Muscle of back (tissue), 13 donors: ENCODE measurements around the gene FAM193A. TPM values are rescaled to one million over a fixed set of nuclear protein-coding genes. Genes with fewer than 3 reads are reported as not detected.

Source experiments
- DNase-seq, 3 donors: peaks; one replicate each; pipeline versions ENCODE4 v3.0.0 to v3.0.0-alpha.2; 2013
- long read RNA-seq, 9 donors: transcript quantifications; one replicate each; lab custom pipeline, GENCODE V29; 2026
- polyA plus RNA-seq, 10 donors: library from polyadenylated mRNA; unstranded; fragments of 120-200 nt; gene quantifications; one replicate each; pipeline ENCODE4 v1.2.1, GENCODE V29; 2013; ENCODE audit not compliant: insufficient read length in 10 of 10

The FAM193A gene, protein sequence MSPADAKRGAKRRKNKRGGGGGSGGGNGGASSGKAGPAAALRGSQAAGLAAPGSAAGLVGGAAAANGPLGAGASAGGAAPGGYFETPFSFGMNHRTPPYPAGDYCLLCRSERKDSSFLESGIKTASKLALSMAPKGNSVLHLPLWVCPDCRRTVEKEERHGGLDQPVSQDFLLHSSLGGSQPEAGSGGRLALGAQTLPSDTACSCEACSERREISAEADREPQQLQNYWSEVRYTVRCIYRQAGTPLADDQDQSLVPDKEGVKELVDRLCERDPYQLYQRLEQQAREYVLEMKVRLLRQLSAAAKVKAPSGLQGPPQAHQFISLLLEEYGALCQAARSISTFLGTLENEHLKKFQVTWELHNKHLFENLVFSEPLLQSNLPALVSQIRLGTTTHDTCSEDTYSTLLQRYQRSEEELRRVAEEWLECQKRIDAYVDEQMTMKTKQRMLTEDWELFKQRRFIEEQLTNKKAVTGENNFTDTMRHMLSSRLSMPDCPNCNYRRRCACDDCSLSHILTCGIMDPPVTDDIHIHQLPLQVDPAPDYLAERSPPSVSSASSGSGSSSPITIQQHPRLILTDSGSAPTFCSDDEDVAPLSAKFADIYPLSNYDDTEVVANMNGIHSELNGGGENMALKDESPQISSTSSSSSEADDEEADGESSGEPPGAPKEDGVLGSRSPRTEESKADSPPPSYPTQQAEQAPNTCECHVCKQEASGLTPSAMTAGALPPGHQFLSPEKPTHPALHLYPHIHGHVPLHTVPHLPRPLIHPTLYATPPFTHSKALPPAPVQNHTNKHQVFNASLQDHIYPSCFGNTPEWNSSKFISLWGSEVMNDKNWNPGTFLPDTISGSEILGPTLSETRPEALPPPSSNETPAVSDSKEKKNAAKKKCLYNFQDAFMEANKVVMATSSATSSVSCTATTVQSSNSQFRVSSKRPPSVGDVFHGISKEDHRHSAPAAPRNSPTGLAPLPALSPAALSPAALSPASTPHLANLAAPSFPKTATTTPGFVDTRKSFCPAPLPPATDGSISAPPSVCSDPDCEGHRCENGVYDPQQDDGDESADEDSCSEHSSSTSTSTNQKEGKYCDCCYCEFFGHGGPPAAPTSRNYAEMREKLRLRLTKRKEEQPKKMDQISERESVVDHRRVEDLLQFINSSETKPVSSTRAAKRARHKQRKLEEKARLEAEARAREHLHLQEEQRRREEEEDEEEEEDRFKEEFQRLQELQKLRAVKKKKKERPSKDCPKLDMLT (N-terminal part only)
- 10 to 100 TPM; 15.7 to 21.4 (median 17.4) TPM for polyA plus RNA-seq
- long read RNA-seq, donor 1, result 0 reads
- long read RNA-seq, donor 2, result 0 reads
- long read RNA-seq, donor 3, result 0 reads
- long read RNA-seq, donor 4, result 0 reads
- long read RNA-seq, donor 5, result 0 reads
- long read RNA-seq, donor 6, full-length matches to known transcripts, result 1 of 1 reads
- long read RNA-seq, donor 6, partial matches to known transcripts, result 0 of 1 reads
- long read RNA-seq, donor 6, other reads (novel, unspliced or antisense), result 0 of 1 reads
- long read RNA-seq, donor 7, partial matches to known transcripts, result 0 of 1 reads
- long read RNA-seq, donor 7, other reads (novel, unspliced or antisense), result 0 of 1 reads
- long read RNA-seq, donor 8, result 0 reads
- long read RNA-seq, donor 9, result 0 reads

DNA sequence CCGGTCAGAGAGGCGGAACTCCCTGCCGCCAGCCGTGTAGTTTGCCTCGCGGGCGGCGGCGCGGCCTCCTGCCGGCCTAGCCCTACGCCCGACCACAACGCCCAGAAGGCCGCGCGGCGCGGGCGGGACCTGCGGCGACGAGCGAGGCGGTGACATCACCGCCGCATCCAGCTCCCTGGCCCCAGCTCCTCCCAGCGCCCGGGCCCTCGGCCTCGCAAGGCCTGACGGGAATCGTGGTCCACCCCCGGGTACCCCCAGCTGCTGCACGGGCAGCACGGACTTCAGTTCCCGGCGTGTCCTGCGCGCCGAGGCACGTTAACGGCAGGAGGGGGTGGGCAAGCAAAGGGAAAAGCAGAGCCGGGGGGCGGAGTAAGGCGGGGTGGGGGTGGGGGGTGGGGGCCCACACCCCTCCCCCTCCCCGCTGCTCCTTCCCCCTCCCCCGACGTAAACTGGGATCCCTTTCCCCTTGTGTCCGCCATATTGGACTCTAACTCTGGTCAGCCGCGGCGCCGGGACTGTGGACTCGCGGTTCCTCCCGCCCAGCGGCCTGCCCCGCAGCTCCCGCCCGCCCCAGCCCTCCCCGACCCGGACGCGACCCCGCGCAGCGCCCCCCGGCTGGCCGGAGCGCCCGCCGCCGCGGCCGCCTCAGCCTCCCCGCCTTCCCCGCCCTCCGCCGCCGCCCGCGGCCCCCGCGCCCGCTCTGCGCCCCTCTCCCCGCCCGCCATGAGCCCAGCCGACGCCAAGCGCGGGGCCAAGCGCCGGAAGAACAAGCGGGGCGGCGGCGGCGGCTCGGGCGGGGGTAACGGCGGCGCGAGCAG lies at the start of gene FAM193A:
Gene FAM193A (plus strand): TSS at position 455 of the 818 bp plus-strand sequence. CDS start 269 bp downstream, at position 724.
- peak; percentile 100 for DNase-seq

DNA sequence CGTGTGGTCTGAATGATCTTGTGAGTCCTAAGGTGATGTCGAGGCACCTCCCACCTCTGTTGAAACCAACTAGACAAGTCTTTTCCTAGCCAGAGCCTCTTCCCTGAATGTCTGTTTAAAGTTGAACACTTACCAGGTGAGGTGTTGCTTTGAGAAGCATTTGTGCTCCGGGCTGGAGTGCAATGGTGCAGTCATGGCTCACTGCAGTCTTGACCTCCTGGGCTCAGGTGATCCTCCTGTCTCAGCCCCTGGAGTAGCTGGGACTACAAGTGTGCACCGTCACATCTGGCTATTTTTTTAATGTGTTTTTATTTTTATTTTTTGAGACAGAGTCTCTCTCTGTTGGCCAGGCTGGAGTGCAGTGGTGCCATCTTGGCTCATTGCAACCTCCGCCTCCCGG lies 49.5 kb upstream of the FAM193A start:
- no peak for DNase-seq

GRCh38 chr4:2487632-2488031 lies 48.8 kb upstream of the FAM193A start:
- DNase-seq, result no peak

DNA sequence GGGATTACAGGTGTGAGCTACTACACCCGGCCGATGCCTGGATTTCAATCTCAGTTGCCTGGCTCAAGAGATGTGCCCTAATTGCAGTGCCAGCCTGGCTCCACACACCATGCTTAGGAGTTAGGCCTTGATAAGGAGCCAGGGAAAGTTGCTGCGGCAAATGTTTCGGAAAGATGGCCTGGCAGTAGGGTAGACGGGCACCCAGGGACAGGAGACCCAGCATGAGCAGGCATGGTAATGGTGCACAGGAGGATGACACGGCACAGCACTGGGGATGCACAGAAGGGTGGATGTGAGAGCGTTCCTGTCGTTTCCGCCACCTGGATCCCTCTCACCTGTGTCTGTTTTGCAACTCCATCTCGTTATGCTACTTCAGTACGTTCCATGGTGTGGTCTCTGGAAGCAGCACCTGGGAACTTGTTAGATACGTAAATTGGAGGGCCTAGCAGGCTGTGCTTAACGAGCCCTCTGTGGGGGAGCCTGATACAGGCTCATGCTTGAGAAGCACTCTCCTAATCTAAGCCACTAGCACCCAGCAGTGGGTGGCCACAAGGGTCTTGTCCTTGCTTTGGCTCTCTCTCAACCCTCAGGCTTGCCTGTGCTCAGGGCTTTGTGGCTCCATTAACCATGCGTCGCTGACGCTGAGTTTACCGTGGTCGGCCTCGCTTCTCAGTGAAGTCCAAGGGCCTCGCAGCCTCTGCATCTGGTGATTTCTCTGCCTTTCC lies 47.2 kb upstream of the FAM193A start:
- no peak for DNase-seq

DNA sequence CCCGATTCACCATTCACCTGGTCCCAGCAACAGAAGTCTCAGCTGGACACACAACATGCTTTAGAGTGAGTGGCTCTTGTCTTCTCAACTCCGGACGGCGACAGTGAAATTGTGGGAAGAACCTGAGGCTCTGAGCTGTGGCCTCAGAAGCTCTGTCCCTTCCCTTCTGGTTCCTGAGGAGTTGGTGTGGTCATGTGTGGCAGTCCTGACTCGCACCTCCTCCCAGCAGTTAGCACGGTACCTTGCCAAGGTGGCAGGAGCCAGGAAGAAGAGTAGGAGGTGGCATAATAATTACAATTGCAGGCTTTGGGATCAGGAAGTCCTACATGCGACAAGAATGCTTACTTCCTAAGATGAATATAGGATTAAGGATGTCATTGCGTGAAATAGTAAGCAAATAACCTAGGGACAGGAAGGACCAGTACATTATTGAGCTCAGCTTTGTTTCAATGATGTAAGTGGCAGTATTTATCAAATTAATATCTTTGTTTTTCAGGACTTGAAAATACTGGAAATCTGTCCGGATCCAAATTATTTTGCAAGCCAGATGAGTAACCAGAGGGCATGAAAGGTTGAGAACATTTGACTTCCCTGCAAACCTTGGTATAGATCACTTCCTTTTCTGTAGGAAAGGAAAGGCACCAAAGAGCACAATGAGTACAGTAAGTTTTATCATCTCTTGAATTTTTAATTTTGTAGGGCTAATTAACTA lies 46.5 kb upstream of the FAM193A start:
- no peak for DNase-seq

DNA sequence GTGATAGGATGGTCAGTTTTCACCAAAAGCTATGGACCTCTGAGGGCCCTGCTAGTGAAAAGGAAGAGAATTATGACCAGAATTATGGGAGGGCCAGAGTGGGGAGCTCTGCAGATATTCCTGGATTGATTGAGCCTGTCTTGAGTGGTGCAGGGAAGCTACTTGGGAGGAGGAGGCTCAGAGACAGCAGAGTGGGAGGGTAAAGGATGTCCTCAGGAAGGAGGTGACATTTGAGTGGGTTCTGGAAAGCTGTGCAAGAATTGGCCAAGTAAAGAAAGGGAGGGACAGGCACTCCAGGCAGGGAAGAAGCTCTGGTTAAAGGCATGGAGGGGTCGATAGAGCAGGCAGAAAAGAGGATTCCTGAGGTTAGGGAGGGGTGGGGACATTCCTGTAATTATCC lies 43.5 kb upstream of the FAM193A start:
- no peak for DNase-seq

GRCh38 chr4:2494992-2495391 lies 41.5 kb upstream of the FAM193A start:
- no peak for DNase-seq

DNA sequence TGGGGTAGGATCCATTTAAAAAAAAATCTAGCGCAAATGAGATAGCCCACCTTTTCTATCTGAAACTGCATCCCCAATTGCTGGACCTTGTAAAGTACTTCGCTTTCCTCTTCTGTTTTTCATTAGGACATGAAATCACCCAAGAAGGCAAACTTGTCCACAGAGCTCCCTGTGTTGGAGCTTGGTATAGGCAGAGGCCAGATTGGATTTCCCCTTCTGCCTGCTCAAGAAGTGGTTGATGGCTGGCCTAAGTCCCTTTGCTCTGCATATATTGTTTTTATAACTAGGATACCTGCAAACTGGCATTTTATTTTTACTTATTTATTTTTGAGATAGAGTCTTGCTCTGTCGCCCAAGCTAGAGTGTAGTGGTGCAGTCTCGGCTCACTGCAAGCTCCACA lies 39.1 kb upstream of the FAM193A start:
- no peak for DNase-seq

GRCh38 chr4:2497931-2498330 lies 38.5 kb upstream of the FAM193A start:
- peak; percentile 7 to 35 (median 15) for DNase-seq

DNA sequence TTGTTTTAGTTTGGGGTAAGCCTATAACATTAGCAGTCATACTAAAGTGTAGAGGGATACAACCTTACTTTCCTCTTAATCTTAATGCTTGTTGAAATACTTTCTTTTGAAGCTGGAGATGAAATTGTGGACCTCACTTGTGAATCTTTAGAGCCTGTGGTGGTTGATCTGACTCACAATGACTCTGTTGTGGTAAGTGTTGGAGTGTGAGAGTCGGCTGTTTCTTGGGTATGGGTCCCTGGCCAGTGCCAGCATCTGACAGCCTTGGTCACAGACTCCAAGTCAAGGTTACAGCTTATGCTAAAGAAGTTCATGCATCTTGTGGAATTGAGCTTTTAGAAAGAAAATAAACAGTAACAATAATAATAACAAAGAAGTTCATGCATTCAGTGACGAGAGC lies 35.9 kb upstream of the FAM193A start:
- no peak for DNase-seq

DNA sequence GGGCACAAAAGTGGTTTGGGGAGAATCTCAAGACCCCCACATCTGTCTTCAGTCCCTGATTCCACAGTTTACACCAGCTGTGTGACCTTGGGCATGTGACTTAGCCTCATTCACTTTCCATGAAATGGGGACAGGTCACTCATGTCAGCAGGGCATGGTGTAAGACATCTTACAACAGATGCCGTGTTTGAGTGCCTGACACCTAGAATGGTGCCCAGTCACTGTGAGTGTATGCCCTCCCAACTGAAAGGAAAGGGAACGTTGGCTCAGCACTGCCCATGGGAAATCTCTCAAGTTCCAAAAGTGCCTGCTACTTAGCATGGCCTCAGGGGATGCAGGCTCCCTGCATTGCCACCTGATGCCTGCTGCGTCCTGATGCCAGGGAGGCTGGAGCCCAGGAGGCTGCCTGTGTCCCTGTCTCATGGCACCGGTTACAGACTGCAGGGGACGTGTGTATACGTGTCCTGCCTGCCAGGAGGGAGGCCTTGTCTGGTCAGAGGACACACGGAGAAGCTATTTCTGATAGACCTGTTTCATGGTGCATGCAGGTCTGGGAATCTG lies 35.3 kb upstream of the FAM193A start:
- no peak for DNase-seq

DNA sequence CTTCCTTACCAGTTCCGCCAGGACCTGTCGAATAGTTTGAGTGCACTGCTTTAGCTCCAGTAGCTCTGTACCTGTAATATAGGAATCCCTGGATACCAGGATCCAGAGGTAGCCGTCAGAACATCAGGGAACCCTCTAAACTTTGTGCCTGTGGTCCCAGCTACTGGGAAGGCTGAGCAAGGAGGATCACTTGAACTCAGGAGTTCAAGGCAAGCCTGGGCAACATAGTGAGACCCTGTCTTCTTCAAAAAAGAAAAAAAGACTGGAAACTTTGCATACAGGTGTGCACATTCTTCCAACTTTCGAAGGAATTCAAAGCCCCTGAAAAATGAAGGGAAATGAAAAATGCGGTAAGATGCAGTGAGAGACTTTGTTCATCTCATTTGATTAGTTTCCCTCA lies 32.6 kb upstream of the FAM193A start:
- no peak for DNase-seq

DNA sequence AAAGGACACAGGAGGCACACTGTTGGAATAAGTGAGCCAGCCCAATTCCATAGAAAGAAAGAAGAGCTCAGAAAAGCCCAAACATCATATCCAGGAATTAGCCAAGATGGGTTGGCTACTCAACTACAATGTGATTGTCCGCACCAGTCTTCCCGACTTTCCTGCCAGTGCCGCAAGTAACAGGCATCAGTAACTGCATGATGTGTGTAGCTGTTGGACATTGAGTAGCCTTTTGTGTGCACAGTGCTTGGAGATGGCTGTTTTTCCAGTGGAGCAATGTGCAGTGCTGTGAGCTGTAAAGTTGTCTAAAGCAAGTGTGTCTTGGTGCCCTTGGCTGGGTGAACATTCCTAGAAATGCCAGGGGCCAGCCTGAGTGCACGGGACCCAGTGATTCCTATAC lies 29.2 kb upstream of the FAM193A start:
- DNase-seq, result no peak

DNA sequence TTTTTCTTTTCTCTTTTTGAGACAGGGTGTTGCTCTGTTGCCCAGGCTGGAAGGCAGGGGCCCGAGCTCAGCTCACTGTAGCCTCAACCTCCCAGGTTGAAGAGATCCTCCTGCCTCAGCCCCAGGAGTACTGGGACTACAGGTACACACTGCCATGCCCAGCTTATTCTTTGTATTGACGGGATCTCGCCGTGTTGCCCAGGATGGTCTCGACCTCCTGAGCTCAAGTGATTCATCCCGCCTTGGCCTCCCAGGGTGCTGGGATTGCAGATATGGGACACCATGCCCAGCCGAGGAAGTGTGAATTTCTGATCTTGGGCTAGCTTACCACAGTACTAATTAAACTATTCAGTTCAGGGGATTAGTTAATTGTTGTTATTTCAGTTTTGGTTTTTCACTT lies 28.6 kb upstream of the FAM193A start:
- DNase-seq, result no peak

DNA sequence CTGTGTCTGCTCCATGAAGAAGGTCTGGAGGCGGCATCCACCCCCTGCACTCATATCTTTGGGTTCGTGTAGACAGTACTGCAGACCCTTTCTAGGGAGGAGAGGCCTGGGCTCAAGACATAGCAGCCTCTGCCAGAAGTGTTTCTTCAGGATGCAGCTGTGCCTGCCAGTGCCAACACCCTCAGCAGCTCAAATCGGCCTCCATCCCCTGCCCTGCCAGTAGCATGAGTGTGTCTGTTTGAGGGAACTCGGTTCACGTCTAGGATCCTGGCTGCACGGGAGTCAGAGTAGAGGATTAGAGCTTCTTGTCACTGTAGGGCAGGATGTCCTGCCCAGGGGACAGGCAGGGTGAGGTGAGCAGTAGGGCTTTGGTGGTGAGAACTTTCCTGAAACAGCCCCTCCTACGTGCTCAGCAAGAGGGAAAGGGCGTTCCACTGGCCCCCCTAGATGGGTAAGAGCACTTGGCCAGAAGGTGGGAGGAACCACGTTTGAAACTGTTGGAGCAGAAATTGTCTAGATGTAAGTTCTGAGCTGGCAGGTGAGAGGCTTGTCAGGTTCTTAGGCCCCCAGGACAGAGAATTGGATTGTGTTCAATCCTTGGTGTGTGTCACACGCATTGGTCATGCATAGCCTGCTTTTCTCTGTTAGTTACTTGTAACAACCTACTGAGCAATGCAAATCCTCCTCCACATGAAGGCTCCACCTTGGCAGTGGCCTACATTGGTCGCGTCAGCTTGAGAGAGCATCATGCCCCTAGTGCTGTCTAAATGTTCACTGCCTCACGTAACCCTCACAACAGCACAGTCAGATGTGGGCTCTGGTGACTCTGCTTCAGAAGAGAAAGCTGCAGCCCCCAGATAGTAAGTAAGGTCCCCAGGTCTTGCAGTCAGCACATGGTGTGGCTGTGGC lies 25.8 kb upstream of the FAM193A start:
- DNase-seq, result no peak

GRCh38 chr4:2511645-2512131 lies 24.8 kb upstream of the FAM193A start:
- DNase-seq, result no peak

DNA sequence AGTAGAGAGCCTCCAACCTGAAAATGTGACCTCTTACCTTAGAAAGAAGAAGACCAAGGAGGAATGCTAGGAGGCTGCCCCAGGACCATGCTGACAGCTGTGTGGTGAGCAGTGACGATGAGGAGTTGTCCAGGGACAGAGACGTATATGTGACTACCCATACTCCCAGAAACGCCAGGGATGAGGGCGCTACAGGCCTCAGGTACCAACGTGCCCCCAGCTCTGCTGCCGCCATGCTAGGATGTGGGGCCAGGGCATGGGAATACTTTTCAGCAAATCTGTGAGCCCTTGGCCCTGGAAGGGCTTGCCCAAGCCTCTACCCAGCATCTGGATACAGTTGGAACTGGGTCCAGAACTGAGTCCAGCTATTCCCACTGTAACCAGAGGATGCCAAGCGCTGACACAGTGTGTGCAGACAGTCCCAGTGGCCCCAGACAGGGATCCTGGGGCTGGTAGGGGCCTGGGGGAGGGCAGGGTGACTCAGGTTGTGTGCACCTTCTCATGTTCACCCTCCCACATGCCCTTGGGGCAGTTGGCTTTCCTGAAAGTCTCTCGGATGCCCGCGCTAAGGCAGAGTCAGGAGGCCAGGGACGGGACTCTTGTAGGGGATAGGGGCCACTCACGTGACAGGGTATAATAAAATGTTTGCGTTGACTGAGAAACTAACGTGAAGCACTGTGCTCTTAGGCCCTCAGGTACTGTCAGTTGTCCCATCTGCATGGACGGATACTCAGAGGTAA lies 23.9 kb upstream of the FAM193A start:
- no peak for DNase-seq
